Measurements from ENCODE around the gene GLE1.

DNA sequence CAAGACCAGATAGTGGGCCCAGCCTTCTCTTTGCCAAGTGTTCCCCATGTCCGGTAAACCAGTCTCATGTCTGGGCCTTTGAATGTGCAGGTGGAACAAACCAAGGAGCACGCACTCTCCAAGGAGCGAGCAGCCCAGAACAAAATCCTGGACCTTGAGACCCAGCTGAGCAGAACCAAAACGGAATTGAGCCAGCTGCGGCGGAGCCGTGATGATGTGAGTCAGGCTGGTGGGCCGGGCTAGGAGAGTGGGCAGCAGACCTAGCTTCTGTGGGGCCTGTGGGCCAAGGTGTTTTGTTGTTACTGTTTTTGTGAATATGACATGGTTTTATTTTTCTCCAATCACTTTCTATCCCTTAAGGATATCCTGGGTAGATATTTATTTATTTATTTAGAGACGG, 5.6 kb upstream of the GLE1 start:
- TF ChIP-seq, protein P1, sequence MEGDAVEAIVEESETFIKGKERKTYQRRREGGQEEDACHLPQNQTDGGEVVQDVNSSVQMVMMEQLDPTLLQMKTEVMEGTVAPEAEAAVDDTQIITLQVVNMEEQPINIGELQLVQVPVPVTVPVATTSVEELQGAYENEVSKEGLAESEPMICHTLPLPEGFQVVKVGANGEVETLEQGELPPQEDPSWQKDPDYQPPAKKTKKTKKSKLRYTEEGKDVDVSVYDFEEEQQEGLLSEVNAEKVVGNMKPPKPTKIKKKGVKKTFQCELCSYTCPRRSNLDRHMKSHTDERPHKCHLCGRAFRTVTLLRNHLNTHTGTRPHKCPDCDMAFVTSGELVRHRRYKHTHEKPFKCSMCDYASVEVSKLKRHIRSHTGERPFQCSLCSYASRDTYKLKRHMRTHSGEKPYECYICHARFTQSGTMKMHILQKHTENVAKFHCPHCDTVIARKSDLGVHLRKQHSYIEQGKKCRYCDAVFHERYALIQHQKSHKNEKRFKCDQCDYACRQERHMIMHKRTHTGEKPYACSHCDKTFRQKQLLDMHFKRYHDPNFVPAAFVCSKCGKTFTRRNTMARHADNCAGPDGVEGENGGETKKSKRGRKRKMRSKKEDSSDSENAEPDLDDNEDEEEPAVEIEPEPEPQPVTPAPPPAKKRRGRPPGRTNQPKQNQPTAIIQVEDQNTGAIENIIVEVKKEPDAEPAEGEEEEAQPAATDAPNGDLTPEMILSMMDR (conservative IDR thresholded peaks at IDR 0.05 in 1 of 2, IDR thresholded peaks at IDR 0.05 in 1 of 2; ENCODE audit: low read depth in 1 of 2, low read length in 2 of 2), result no peak
- TF ChIP-seq EZH2 (IDR thresholded peaks at IDR 0.05; ENCODE audit: low read length, missing control alignments), result no peak
